ENCODE measurements around the gene RAB3C.
"Not testable (repeated sequence)": the region's sequence is repeated elsewhere in the genome, so short reads cannot be mapped to it uniquely, and the experiment has no call there.

DNA sequence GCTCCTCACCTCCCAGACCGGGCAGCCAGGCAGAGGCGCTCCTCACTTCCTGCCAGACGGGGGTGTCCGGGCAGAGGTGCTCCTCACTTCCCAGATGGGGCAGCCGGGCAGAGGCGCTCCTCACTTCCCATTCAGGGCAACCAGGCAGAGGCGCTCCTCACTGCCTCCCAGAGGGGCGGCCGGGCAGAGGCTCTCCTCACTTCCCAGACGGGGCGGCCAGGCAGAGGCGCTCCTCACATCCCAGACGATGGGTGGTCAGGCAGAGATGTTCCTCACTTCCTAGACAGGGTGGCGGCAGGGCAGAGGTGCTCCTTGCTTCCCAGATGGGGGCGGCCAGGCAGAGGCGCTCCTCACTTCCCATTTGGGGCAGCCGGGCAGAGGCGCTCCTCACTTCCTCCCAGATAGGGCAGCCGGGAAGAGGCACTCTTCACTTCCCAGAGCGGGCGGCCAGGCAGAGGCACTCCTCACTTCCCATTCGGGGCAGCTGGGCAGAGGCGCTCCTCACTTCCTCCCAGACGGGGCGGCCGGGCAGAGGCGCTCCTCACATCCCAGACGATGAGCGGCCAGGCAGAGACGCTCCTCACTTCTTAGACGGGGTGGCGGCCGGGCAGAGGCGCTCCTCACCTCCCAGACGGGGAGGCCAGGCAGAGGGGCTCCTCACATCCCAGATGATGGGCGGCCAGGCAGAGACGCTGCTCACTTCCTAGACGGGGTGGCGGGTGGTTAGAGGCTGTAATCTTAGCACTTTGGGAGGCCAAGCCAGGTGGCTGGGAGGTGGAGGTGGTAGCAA, 18.6 kb upstream of the RAB3C start:
- TF ChIP-seq CTCF, POLR2A (IDR thresholded peaks at IDR 0.05): not testable (repeated sequence)

All from vagina (tissue), 2 donors.